K562 (cell line): ENCODE measurements around the gene COL15A1. TPM values are rescaled to one million over a fixed set of nuclear protein-coding genes. Genes with fewer than 3 reads are reported as not detected.
A peak's percentile ranks its signal among the peaks of the same experiment; 100 is the strongest.

Experiments
- ATF7 ChIP-seq: fragments of 450-650 bp; IDR thresholded peaks from 2 replicates; pipeline ENCODE4 v1.7.1; 2014; ENCODE audit warnings: mild to moderate bottlenecking, moderate library complexity
- CHD2 ChIP-seq: IDR thresholded peaks from 2 replicates; pipeline ENCODE4 v1.6.1; 2011; ENCODE audit warnings: low read depth, low read length
- DPF2 ChIP-seq: fragments of 450-650 bp; IDR thresholded peaks from 2 replicates; pipeline ENCODE4 v1.6.1; 2016
- ELF1 ChIP-seq: fragments of 200-800 bp; sonication (Bioruptor generic); IDR thresholded peaks from 2 replicates; pipeline ENCODE4 v1.6.1; 2016; ENCODE audit warnings: missing genetic modification characterization, missing compliant biosample characterization
- EP400 ChIP-seq: fragments of 450-650 bp; IDR thresholded peaks from 2 replicates; pipeline ENCODE4 v1.6.1; 2017; ENCODE audit warnings: antibody characterized with exemption, mild to moderate bottlenecking, moderate library complexity
- FOXK2 ChIP-seq, 2 experiments: fragments of 450-650 bp; IDR thresholded peaks in 1 of 2; conservative IDR thresholded peaks in 1 of 2; 2 replicates each; pipeline ENCODE4 v1.6.1; 2016; ENCODE audit warnings: low read depth in 2 of 2, mild to moderate bottlenecking in 1 of 2
- HDAC8 ChIP-seq: fragments of 450-650 bp; IDR thresholded peaks from 2 replicates; pipeline ENCODE4 v1.6.1; 2016; ENCODE audit warnings: mild to moderate bottlenecking, missing genetic modification characterization, moderate library complexity, missing compliant biosample characterization
- HMGN3 ChIP-seq: IDR thresholded peaks from 2 replicates; pipeline ENCODE4 v1.6.1; 2011; ENCODE audit warnings: borderline replicate concordance, low read depth, mild to moderate bottlenecking, mixed read lengths, low read length; ENCODE audit not compliant: insufficient read length; ENCODE audit errors: extremely low read depth
- HNRNPLL ChIP-seq: fragments of 200-400 bp; formaldehyde crosslinking; IDR thresholded peaks from 2 replicates; pipeline ENCODE4 v1.6.1; 2017; ENCODE audit warnings: low read length, low read depth, mild to moderate bottlenecking; ENCODE audit not compliant: poor library complexity, severe bottlenecking
- IFI16 ChIP-seq: fragments of 250-450 bp; sonication (Bioruptor Pico); IDR thresholded peaks from 2 replicates; pipeline ENCODE4 v2.1.2; 2022; ENCODE audit warnings: mild to moderate bottlenecking, inconsistent platforms
- KDM1A ChIP-seq, 2 experiments: fragments of 450-650 bp; IDR thresholded peaks; 2 replicates each; pipeline ENCODE4 v1.6.1; 2016; ENCODE audit warnings: mild to moderate bottlenecking in 2 of 2
- LARP7 ChIP-seq: fragments of 450-650 bp; IDR thresholded peaks from 2 replicates; pipeline ENCODE4 v1.6.1; 2016
- LEF1 ChIP-seq: fragments of 450-650 bp; IDR thresholded peaks from 2 replicates; pipeline ENCODE4 v1.6.1; 2016; ENCODE audit warnings: mild to moderate bottlenecking
- MCM5 ChIP-seq: fragments of 450-650 bp; IDR thresholded peaks from 2 replicates; pipeline ENCODE4 v1.6.1; 2016; ENCODE audit warnings: low read depth
- MEF2D ChIP-seq: conservative IDR thresholded peaks from 2 replicates; pipeline ENCODE4 v1.6.1; 2016; ENCODE audit warnings: low read depth, missing genetic modification characterization, missing compliant biosample characterization
- MXI1 ChIP-seq: IDR thresholded peaks from 2 replicates; pipeline ENCODE4 v1.6.1; 2011; ENCODE audit warnings: low read depth, mild to moderate bottlenecking, improper control_type of control experiment, low read length
- NFE2 ChIP-seq: IDR thresholded peaks from 2 replicates; pipeline ENCODE4 v1.6.1; 2014; ENCODE audit warnings: antibody characterized with exemption, low read depth
- PTBP1 ChIP-seq: fragments of 200-400 bp; formaldehyde crosslinking; IDR thresholded peaks from 2 replicates; pipeline ENCODE4 v1.6.1; 2017; ENCODE audit warnings: low read depth, low read length
- RBM34 ChIP-seq: fragments of 200-400 bp; formaldehyde crosslinking; IDR thresholded peaks from 2 replicates; pipeline ENCODE4 v1.6.1; 2018; ENCODE audit warnings: low read length, borderline replicate concordance; ENCODE audit not compliant: insufficient read depth
- SAFB ChIP-seq: fragments of 200-400 bp; formaldehyde crosslinking; IDR thresholded peaks from 2 replicates; pipeline ENCODE4 v1.6.1; 2017; ENCODE audit warnings: low read depth, low read length, borderline replicate concordance
- SMAD3 ChIP-seq: fragments of 450-650 bp; formaldehyde crosslinking; conservative IDR thresholded peaks from 2 replicates; pipeline ENCODE4 v1.4.0; 2020; ENCODE audit warnings: mild to moderate bottlenecking
- TBP ChIP-seq: optimal IDR thresholded peaks from 2 replicates; pipeline ENCODE3; 2011; ENCODE audit warnings: low read depth, low read length, improper control_type of control experiment
- ZNF134 ChIP-seq: fragments of 250-450 bp; sonication (Bioruptor Pico); conservative IDR thresholded peaks from 2 replicates; pipeline ENCODE4 v1.4.0; 2020
- ZNF217 ChIP-seq: sonication (generic); formaldehyde crosslinking; IDR thresholded peaks from 2 replicates; pipeline ENCODE4 v1.8.0; 2022; ENCODE audit warnings: mild to moderate bottlenecking, missing genetic modification reagents
- ZNF76 ChIP-seq: fragments of 250-450 bp; sonication (Bioruptor Pico); IDR thresholded peaks from 2 replicates; pipeline ENCODE4 v1.4.0; 2020; ENCODE audit warnings: mild to moderate bottlenecking, moderate library complexity, borderline replicate concordance
- polyA plus RNA-seq, 8 experiments: library from polyadenylated mRNA; depleted of rRNA in 4 of 8; stranded (reverse) in 5 of 8; unstranded in 3 of 8; fragments of >200 nt; fragmentation: Nextera tagmentation in 2 of 8; fragmentation: Illumina TruSeq in 1 of 8; extraction: Ambion mirVana in 2 of 8; extraction: Trizol in 1 of 8; gene quantifications; 2 replicates each; pipeline versions ENCODE4 v1.2.1 to v1.2.3, GENCODE V29; 2011 to 2014; ENCODE audit warnings: inconsistent platforms in 1 of 8, missing spikeins in 1 of 8
- total RNA-seq, 7 experiments: library from RNA; depleted of rRNA in 6 of 7; stranded (reverse); fragments of >200 nt in 6 of 7; fragmentation: Illumina TruSeq in 2 of 7; extraction: Trizol in 2 of 7; gene quantifications; 2 replicates each; pipeline versions ENCODE4 v1.2.1 to v1.2.3, GENCODE V29; 2011 to 2021; ENCODE audit warnings: low replicate concordance in 1 of 7
- TF ChIP-seq, protein P1 (sequence below): fragments of 450-650 bp; IDR thresholded peaks from 2 replicates; pipeline ENCODE4 v1.6.1; 2014; ENCODE audit warnings: low read depth, mild to moderate bottlenecking, moderate library complexity, borderline replicate concordance
- TF ChIP-seq, protein P2 (sequence below): IDR thresholded peaks from 3 replicates; pipeline ENCODE4 v1.6.1; 2011; ENCODE audit warnings: borderline replicate concordance, mild to moderate bottlenecking; ENCODE audit not compliant: insufficient read length, insufficient read depth
- TF ChIP-seq, protein P3 (sequence below): fragments of 250-450 bp; sonication (Bioruptor Pico); IDR thresholded peaks from 2 replicates; pipeline ENCODE4 v1.8.0; 2022; ENCODE audit warnings: moderate library complexity, mild to moderate bottlenecking, inconsistent platforms

COL15A1 gene
- total and polyA plus RNA-seq, 9 of the 15 experiments (the other 6 are each of a cell fraction or from before 2014, with no cell fraction given) = 0.46 to 5.1 (median 2.6) TPM

DNA sequence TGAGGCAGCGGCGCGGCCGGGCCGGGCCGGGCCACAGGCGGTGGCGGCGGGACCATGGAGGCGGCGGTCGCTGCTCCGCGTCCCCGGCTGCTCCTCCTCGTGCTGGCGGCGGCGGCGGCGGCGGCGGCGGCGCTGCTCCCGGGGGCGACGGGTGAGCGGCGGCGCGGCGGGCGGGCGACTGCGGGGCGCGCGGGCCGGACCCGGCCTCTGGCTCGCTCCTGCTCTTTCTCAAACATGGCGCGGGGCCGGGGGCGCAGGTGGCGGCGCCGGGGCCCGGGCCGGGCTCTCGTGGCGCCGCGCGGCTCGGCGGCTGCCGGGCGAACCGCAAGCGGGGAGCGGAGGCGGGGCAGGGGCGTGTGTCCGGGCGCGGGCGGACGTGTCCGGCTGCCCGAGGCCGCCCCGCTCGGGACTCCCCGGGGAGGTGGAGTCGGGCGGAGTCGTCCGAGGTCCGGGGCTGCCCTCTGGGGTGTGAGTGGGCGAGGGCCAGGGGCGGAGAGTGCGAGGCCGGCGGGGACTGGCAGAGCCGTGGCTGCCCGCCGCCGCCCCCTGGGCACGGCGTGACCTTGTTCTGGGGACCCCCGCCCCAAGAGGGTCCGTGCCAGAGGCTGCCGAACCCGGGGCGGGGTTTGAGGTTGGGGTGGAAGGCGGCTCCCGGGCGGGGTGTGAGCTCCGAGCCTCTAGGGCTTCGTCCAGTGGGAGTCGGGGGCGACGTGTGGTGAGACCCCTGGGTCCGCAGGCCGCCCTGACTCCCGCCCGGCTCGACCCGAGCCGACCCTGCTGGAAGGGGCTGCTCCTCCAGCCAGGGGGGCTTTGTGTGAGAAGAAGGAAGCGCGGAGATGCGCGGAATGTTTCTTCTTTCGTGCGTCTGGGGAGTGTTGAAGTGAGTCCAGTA is 161.7 kb downstream of the COL15A1 start (continued):
- TF ChIP-seq, protein P1, sequence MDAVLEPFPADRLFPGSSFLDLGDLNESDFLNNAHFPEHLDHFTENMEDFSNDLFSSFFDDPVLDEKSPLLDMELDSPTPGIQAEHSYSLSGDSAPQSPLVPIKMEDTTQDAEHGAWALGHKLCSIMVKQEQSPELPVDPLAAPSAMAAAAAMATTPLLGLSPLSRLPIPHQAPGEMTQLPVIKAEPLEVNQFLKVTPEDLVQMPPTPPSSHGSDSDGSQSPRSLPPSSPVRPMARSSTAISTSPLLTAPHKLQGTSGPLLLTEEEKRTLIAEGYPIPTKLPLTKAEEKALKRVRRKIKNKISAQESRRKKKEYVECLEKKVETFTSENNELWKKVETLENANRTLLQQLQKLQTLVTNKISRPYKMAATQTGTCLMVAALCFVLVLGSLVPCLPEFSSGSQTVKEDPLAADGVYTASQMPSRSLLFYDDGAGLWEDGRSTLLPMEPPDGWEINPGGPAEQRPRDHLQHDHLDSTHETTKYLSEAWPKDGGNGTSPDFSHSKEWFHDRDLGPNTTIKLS = no peak
- TF ChIP-seq MEF2D (tag) (no peak), CHD2 (no peak), ZNF134 (CRISPR knock-in tag) (no peak), KDM1A (IDR thresholded peaks at IDR 0.05) (no peak), PTBP1 (no peak), ZNF76 (CRISPR knock-in tag) (0 out of 2 replicates have a peak, but pooled peaks have one; percentile 22), LEF1 (no peak), NFE2 (no peak), ZNF217 (CRISPR knock-in tag) (no peak), SAFB (no peak), DPF2 (no peak), MCM5 (no peak), LARP7 (no peak), HNRNPLL (no peak), HDAC8 (tag) (no peak), TBP (peak; percentile 20), SMAD3 (CRISPR knock-in tag) (no peak), ATF7 (no peak), ELF1 (tag) (no peak), RBM34 (no peak), HMGN3 (peak; percentile 46), FOXK2 (conservative IDR thresholded peaks at IDR 0.05 in 1 of 2, IDR thresholded peaks at IDR 0.05 in 1 of 2; ENCODE audit: low read depth in 2 of 2) (no peak), MXI1 (no peak), IFI16 (CRISPR knock-in tag) (no peak), EP400 (no peak)
- TF ChIP-seq, protein P2, sequence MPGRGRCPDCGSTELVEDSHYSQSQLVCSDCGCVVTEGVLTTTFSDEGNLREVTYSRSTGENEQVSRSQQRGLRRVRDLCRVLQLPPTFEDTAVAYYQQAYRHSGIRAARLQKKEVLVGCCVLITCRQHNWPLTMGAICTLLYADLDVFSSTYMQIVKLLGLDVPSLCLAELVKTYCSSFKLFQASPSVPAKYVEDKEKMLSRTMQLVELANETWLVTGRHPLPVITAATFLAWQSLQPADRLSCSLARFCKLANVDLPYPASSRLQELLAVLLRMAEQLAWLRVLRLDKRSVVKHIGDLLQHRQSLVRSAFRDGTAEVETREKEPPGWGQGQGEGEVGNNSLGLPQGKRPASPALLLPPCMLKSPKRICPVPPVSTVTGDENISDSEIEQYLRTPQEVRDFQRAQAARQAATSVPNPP = no peak
- TF ChIP-seq, protein P3, sequence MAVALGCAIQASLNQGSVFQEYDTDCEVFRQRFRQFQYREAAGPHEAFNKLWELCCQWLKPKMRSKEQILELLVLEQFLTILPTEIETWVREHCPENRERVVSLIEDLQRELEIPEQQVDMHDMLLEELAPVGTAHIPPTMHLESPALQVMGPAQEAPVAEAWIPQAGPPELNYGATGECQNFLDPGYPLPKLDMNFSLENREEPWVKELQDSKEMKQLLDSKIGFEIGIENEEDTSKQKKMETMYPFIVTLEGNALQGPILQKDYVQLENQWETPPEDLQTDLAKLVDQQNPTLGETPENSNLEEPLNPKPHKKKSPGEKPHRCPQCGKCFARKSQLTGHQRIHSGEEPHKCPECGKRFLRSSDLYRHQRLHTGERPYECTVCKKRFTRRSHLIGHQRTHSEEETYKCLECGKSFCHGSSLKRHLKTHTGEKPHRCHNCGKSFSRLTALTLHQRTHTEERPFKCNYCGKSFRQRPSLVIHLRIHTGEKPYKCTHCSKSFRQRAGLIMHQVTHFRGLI (CRISPR knock-in tag) = no peak
